ENCODE data around the gene PARVA. TPM values are rescaled to one million over a fixed set of nuclear protein-coding genes. Genes with fewer than 3 reads are reported as not detected.

The PARVA gene
- total and polyA plus RNA-seq, 4 donors, result 3.1 to 11.7 (median 11.2) TPM

DNA sequence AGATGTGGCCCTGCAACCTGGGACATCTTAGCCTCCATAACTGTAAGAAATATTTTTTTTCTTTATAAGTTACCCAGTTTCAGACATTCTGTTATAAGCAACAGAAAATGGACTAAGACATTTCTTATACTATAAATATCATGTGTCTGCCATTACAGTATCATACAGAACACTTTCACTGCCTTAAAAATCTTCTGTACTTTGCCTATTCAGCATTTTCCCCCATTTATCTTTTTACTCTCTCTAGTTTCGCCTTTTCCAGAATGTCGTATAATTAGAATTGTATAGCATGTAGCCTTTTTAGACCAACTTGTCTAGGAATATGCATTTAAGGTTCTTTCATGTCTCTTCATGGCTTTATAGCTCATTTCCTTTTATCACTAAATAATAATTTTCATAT is 88.0 kb downstream of the PARVA start:
- Histone ChIP-seq H3K4me3 (ENCODE audit: low read depth in 1 of 3, low read length in 3 of 3) (no peak overlapping the region), H3K9me3 (ENCODE audit: control insufficient read depth in 4 of 4, low read length in 3 of 4) (peaks cover 0 to 5% (median 1%) of the 10 kb centered on the region in 4 donors), H3K27ac (ENCODE audit: low read depth in 1 of 2, low read length in 2 of 2) (no peak overlapping the region), H3K4me1 (ENCODE audit: control insufficient read depth in 4 of 4, insufficient read depth in 4 of 4, low read length in 3 of 4) (no peaks in the 10 kb centered on the region), H3K36me3 (ENCODE audit: control insufficient read depth in 4 of 4, insufficient read depth in 3 of 4, low read depth in 1 of 4, low read length in 3 of 4) (no peaks in the 10 kb centered on the region), H3K9ac (ENCODE audit: low read depth in 1 of 2, low read length in 2 of 2) (no peak overlapping the region), H3K27me3 (ENCODE audit: control insufficient read depth in 4 of 4, insufficient read depth in 4 of 4, low read length in 3 of 4) (no peaks in the 10 kb centered on the region)
- 98% methylated on average over 2 of the region's 2 CpGs for WGBS
- no peak for TF ChIP-seq RAD21 (IDR thresholded peaks at IDR 0.05)
- TF ChIP-seq GABPA (IDR thresholded peaks at IDR 0.05 in 1 of 2, conservative IDR thresholded peaks at IDR 0.05 in 1 of 2), result no peak
- TF ChIP-seq NR2F2 (IDR thresholded peaks at IDR 0.05), result no peak
- DNase-seq (ENCODE audit: low spot score), result no peak

DNA sequence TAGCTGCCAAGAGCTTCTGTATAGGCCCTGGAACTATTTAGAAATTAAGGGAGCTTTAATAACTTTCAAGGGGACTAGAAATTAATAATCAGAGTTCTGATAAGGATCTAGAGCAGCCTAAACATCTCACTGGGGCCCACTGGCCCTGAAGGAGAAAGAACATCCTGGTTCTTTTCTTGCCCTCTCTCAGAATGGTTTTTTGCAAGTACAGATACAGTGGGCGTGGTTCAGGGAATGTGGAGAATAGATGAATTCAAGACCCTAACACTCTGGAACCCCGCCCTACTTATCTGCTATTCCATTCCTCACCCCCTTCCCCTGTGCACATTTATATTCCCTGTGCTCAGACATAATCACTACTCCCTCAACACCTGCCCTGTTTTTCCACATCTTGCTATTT is 90.2 kb downstream of the PARVA start:
- Histone ChIP-seq H3K9me3 (ENCODE audit: control insufficient read depth in 4 of 4, low read length in 3 of 4) (peaks cover 0 to 5% (median 1%) of the 10 kb centered on the region in 4 donors), H3K27me3 (ENCODE audit: control insufficient read depth in 4 of 4, insufficient read depth in 4 of 4, low read length in 3 of 4) (no peaks in the 10 kb centered on the region), H3K36me3 (ENCODE audit: control insufficient read depth in 4 of 4, insufficient read depth in 3 of 4, low read depth in 1 of 4, low read length in 3 of 4) (no peaks in the 10 kb centered on the region), H3K4me1 (ENCODE audit: control insufficient read depth in 4 of 4, insufficient read depth in 4 of 4, low read length in 3 of 4) (no peaks in the 10 kb centered on the region), H3K27ac (ENCODE audit: low read depth in 1 of 2, low read length in 2 of 2) (no peak overlapping the region), H3K9ac (ENCODE audit: low read depth in 1 of 2, low read length in 2 of 2) (no peak overlapping the region), H3K4me3 (ENCODE audit: low read depth in 1 of 3, low read length in 3 of 3) (no peak overlapping the region)
- TF ChIP-seq FOXA2 (IDR thresholded peaks at IDR 0.05), result no peak
- TF ChIP-seq YY1 (IDR thresholded peaks at IDR 0.05), result no peak
- no peak for TF ChIP-seq TAF1 (conservative IDR thresholded peaks at IDR 0.05)
- no peak for TF ChIP-seq NR2F2 (IDR thresholded peaks at IDR 0.05)
- TF ChIP-seq FOXA1 (IDR thresholded peaks at IDR 0.05), result no peak
- no peak for TF ChIP-seq JUND (IDR thresholded peaks at IDR 0.05)
- no peak for TF ChIP-seq GABPA (IDR thresholded peaks at IDR 0.05 in 1 of 2, conservative IDR thresholded peaks at IDR 0.05 in 1 of 2)
- no peak for TF ChIP-seq RAD21 (IDR thresholded peaks at IDR 0.05)
- TF ChIP-seq EGR1 (IDR thresholded peaks at IDR 0.05; ENCODE audit: low read depth in 2 of 2), result no peak
- no peak for TF ChIP-seq ATF3 (IDR thresholded peaks at IDR 0.05)
- TF ChIP-seq SP1 (IDR thresholded peaks at IDR 0.05), result no peak
- TF ChIP-seq, protein P1, sequence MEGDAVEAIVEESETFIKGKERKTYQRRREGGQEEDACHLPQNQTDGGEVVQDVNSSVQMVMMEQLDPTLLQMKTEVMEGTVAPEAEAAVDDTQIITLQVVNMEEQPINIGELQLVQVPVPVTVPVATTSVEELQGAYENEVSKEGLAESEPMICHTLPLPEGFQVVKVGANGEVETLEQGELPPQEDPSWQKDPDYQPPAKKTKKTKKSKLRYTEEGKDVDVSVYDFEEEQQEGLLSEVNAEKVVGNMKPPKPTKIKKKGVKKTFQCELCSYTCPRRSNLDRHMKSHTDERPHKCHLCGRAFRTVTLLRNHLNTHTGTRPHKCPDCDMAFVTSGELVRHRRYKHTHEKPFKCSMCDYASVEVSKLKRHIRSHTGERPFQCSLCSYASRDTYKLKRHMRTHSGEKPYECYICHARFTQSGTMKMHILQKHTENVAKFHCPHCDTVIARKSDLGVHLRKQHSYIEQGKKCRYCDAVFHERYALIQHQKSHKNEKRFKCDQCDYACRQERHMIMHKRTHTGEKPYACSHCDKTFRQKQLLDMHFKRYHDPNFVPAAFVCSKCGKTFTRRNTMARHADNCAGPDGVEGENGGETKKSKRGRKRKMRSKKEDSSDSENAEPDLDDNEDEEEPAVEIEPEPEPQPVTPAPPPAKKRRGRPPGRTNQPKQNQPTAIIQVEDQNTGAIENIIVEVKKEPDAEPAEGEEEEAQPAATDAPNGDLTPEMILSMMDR (IDR thresholded peaks at IDR 0.05; ENCODE audit: low read depth, low read length, missing input control), result no peak
- TF ChIP-seq HNF4A (conservative IDR thresholded peaks at IDR 0.05), result no peak
- TF ChIP-seq, protein P2, sequence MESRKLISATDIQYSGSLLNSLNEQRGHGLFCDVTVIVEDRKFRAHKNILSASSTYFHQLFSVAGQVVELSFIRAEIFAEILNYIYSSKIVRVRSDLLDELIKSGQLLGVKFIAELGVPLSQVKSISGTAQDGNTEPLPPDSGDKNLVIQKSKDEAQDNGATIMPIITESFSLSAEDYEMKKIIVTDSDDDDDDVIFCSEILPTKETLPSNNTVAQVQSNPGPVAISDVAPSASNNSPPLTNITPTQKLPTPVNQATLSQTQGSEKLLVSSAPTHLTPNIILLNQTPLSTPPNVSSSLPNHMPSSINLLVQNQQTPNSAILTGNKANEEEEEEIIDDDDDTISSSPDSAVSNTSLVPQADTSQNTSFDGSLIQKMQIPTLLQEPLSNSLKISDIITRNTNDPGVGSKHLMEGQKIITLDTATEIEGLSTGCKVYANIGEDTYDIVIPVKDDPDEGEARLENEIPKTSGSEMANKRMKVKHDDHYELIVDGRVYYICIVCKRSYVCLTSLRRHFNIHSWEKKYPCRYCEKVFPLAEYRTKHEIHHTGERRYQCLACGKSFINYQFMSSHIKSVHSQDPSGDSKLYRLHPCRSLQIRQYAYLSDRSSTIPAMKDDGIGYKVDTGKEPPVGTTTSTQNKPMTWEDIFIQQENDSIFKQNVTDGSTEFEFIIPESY (IDR thresholded peaks at IDR 0.05), result no peak
- 99% methylated on average over 2 of the region's 2 CpGs for WGBS
- DNase-seq (ENCODE audit: low spot score), result no peak

- no peak for DNase-seq (ENCODE audit: low spot score)
- Histone ChIP-seq H3K27ac (ENCODE audit: low read depth in 1 of 2, low read length in 2 of 2) (no peak overlapping the region), H3K9ac (ENCODE audit: low read depth in 1 of 2, low read length in 2 of 2) (no peak overlapping the region), H3K4me1 (ENCODE audit: control insufficient read depth in 4 of 4, insufficient read depth in 4 of 4, low read length in 3 of 4) (no peaks in the 10 kb centered on the region), H3K36me3 (ENCODE audit: control insufficient read depth in 4 of 4, insufficient read depth in 3 of 4, low read depth in 1 of 4, low read length in 3 of 4) (peaks cover 0 to 7% (median 0%) of the 10 kb centered on the region in 4 donors), H3K4me3 (ENCODE audit: low read depth in 1 of 3, low read length in 3 of 3) (no peak overlapping the region), H3K27me3 (ENCODE audit: control insufficient read depth in 4 of 4, insufficient read depth in 4 of 4, low read length in 3 of 4) (no peaks in the 10 kb centered on the region), H3K9me3 (ENCODE audit: control insufficient read depth in 4 of 4, low read length in 3 of 4) (no peaks in the 10 kb centered on the region)
- 62% methylated on average over 3 of the region's 3 CpGs for WGBS
- TF ChIP-seq FOXA1 (IDR thresholded peaks at IDR 0.05) (no peak), EGR1 (IDR thresholded peaks at IDR 0.05; ENCODE audit: low read depth in 2 of 2) (no peak), REST (IDR thresholded peaks at IDR 0.05) (no peak), NR2F2 (IDR thresholded peaks at IDR 0.05) (no peak), HNF4G (IDR thresholded peaks at IDR 0.05) (no peak), JUND (IDR thresholded peaks at IDR 0.05) (no peak)
- TF ChIP-seq, protein P2 (IDR thresholded peaks at IDR 0.05), result no peak
- TF ChIP-seq, protein P3, sequence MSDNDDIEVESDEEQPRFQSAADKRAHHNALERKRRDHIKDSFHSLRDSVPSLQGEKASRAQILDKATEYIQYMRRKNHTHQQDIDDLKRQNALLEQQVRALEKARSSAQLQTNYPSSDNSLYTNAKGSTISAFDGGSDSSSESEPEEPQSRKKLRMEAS (IDR thresholded peaks at IDR 0.05), result no peak
Measured at GRCh38 chr11:12469451-12469850, 92.1 kb downstream of the PARVA start.

Measured in liver (tissue), 9 donors.